Uterus (tissue), 2 donors: ENCODE results near the gene ABLIM2.

Experiments
- CTCF ChIP-seq, 4 experiments: fragments of 200-600 bp in 2 of 4; fragments of 450-650 bp in 2 of 4; sonication (generic) in 2 of 4; IDR thresholded peaks; one replicate each; pipeline ENCODE4 v1.5.1; 2016 to 2019; ENCODE audit warnings: antibody characterized with exemption in 4 of 4, mild to moderate bottlenecking in 2 of 4, moderate library complexity in 1 of 4
- POLR2A ChIP-seq, 2 donors: fragments of 450-650 bp; IDR thresholded peaks; one replicate each; pipeline ENCODE4 v1.6.1; 2016; ENCODE audit warnings: antibody characterized with exemption in 2 of 2, mild to moderate bottlenecking in 1 of 2, moderate library complexity in 1 of 2

DNA sequence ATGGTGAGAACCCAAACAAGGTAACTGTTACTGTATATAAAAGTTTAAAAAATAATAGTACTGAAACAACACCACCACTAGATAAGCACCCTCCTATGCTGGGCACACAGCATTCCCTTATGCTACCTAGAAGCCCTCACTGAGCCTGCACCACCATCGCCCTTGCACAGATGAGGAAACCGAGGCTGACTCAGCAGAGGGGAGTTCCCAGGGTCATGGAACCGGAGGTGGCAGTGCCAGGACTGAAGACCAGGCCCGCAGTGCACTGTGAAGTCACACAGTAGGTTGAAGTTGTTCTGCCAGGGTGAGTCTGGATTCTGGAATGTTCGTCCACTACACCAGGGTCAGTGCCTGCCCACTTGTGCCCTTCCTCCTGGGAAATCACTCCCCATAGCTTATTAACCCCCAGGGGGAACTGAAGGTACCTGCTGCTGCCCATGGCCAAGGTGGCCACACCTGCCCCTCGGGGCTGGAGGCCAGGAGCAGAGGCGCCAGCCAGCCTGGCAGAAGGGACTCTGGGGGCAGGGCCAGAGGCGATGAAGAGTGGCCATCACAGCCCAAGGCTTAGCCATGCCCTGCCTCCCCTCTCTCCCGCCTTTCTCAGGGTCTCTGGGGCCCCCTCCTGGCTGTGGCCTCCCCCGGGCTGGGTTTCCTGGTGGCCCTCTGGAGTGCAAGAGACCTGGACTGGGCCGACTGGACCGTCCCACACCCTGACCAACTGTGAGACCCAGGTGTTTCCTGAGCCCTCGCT lies 15.1 kb upstream of the ABLIM2 start:
- TF ChIP-seq CTCF (IDR thresholded peaks at IDR 0.05) (no peak), POLR2A (IDR thresholded peaks at IDR 0.05) (no peak)
